ENCODE data around the gene GSK3A.

DNA sequence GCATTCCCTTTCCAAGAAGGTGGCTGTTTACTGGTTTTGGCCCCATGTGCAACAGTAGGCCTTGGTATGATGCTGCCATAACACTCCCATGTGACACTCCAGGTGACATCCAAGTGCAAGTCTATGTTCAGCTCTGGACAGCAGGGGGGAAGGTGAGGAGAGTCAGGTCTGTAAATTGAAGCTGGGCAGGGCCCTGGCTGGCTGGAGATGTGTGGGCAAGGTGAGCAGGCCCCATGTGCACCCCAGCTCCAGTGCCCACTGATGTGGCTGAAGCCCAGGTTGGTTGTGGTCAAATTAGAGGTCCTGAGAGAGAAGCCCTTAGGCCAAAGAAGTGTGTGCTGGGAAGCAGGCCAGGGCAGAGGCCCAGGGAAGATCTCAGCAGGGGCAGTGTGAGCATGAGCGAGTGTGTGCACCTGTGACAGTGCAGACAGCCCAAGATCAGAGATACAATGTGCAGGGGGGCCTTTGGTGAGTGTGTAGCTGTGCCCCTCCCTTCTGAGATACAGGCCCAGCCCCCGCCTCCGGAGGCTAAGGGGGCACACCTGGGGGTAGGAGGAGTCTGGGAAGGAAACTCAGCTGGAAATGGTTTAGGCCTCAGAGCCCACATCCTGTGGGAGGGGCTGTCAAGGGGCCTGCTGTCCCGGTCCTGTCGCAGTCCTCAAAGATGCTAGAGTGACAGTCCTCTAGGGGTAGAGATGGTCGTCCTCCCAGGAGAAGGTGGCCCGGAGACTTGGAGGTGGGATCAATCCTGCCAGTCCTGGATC, 43.5 kb downstream of the GSK3A start:
- peak in 1 of 3 donors; percentile 23 for TF ChIP-seq POLR2AphosphoS5 (IDR thresholded peaks at IDR 0.05)
- TF ChIP-seq, protein P1, sequence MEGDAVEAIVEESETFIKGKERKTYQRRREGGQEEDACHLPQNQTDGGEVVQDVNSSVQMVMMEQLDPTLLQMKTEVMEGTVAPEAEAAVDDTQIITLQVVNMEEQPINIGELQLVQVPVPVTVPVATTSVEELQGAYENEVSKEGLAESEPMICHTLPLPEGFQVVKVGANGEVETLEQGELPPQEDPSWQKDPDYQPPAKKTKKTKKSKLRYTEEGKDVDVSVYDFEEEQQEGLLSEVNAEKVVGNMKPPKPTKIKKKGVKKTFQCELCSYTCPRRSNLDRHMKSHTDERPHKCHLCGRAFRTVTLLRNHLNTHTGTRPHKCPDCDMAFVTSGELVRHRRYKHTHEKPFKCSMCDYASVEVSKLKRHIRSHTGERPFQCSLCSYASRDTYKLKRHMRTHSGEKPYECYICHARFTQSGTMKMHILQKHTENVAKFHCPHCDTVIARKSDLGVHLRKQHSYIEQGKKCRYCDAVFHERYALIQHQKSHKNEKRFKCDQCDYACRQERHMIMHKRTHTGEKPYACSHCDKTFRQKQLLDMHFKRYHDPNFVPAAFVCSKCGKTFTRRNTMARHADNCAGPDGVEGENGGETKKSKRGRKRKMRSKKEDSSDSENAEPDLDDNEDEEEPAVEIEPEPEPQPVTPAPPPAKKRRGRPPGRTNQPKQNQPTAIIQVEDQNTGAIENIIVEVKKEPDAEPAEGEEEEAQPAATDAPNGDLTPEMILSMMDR (IDR thresholded peaks at IDR 0.05): no peak
